ENCODE measurements around the gene APOA4. TPM values are rescaled to one million over a fixed set of nuclear protein-coding genes. Genes with fewer than 3 reads are reported as not detected.
A peak's percentile ranks its signal among the peaks of the same experiment; 100 is the strongest.

APOA4 gene
- total and polyA plus RNA-seq, 9 of the 15 experiments (the other 6 are each of a cell fraction or from before 2014, with no cell fraction given) = 0.07 TPM; not detected in 8

GRCh38 chr11:116773203-116774097, 49.7 kb downstream of the APOA4 start (continued):
- TF ChIP-seq ZNF318 (IDR thresholded peaks at IDR 0.05; ENCODE audit: borderline replicate concordance in 1 of 2, low read depth in 1 of 2) (no peak), TCFL5 (CRISPR knock-in tag; conservative IDR thresholded peaks at IDR 0.05) (no peak), GTF2F1 (IDR thresholded peaks at IDR 0.05; ENCODE audit: low read depth, low read length) (no peak), ZNF707 (CRISPR knock-in tag; conservative IDR thresholded peaks at IDR 0.05) (no peak), SMARCC2 (IDR thresholded peaks at IDR 0.05; ENCODE audit: low read depth) (no peak), NEUROD1 (IDR thresholded peaks at IDR 0.05; ENCODE audit: borderline replicate concordance, low read depth, low read length, partially characterized antibody) (no peak), ZBTB9 (CRISPR knock-in tag; IDR thresholded peaks at IDR 0.05) (no peak), TSC22D4 (tag; IDR thresholded peaks at IDR 0.05) (no peak), ZFP91 (CRISPR knock-in tag; IDR thresholded peaks at IDR 0.05) (peak; percentile 2; the same call in 1 of the 2 replicates)
